GM12892 (cell line): ENCODE measurements around the gene REG1A.

Source experiments
- DNase-seq: peaks from one replicate; pipeline ENCODE4 v3.0.0; 2011; ENCODE audit not compliant: insufficient read length
- FAIRE-seq: peaks from 2 replicates; lab custom pipeline; 2011; peaks lifted over from hg19 to GRCh38; lab: Jason Lieb, UNC
- POLR2A ChIP-seq: IDR thresholded peaks from 2 replicates; pipeline ENCODE4 v1.6.1; 2011; ENCODE audit warnings: low read depth, low read length, control low read depth
- POLR2AphosphoS5 ChIP-seq: IDR thresholded peaks from 2 replicates; pipeline ENCODE4 v1.6.1; 2011; ENCODE audit warnings: low read depth, low read length, control low read depth
- TAF1 ChIP-seq: IDR thresholded peaks from 2 replicates; pipeline ENCODE4 v1.6.1; 2011; ENCODE audit warnings: low read depth, mild to moderate bottlenecking, control low read depth, low read length, borderline replicate concordance

Gene REG1A

DNA sequence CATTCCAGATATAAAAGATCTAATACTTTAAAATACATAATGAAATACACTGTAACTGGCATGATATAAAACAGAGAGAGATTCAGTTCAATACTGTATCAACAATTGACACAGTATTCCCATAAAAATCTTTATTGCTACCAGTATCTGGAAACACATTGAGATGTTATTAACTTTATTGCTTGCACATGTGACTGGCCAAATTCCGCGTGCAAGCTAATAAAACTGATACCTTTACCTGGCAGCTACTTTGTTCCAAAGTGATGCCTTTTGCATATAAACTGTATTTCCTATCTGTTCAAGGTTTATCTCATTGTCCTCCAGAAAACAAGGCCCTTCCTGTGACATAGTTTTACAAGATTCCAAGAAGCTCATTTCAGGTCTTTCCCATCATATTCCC, 17.1 kb upstream of the REG1A start:
- FAIRE-seq = no peak
- TF ChIP-seq POLR2A = no peak
- no peak for TF ChIP-seq POLR2AphosphoS5
- TF ChIP-seq TAF1 = no peak
- no peak for DNase-seq

- TF ChIP-seq TAF1 (no peak), POLR2AphosphoS5 (no peak), POLR2A (no peak)
- FAIRE-seq (no peak), DNase-seq (no peak)
Observed at GRCh38 chr2:79105259-79105658, 15.0 kb upstream of the REG1A start.

DNA sequence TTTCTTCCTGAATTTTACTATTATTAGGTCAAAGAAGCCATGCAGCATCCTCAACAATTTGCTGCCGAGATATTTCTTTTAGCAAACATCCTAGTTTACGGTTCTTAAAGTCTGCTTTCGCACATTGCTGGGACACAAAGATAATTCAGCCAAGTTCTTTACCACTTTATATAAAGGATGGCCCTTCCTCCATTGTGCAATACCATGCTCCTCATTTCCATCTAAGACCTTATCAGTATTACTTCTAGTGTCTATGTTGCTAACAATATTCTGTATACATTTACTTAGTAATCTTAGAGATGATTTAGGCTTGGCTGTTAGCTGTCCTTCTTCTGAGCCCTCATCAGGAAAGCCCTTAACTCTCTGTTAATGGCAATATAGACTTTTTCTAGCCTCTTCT, 8.0 kb upstream of the REG1A start:
- no peak for FAIRE-seq
- TF ChIP-seq TAF1 = no peak
- TF ChIP-seq POLR2AphosphoS5 = no peak
- no peak for TF ChIP-seq POLR2A

GRCh38 chr2:79114797-79115494, 5.3 kb upstream of the REG1A start:
- FAIRE-seq = no peak
- TF ChIP-seq TAF1 = no peak
- TF ChIP-seq POLR2A = no peak
- no peak for DNase-seq

More for the DNA sequence above, 8.0 kb upstream of the REG1A start:
- no peak for DNase-seq

- FAIRE-seq = no peak
- DNase-seq = no peak
- TF ChIP-seq POLR2A = no peak
- TF ChIP-seq POLR2AphosphoS5 = no peak
- TF ChIP-seq TAF1 = no peak
Observed at GRCh38 chr2:79116997-79117928, 3.0 kb upstream of the REG1A start.

- TF ChIP-seq POLR2A = no peak
- TF ChIP-seq POLR2AphosphoS5 = no peak
- no peak for TF ChIP-seq TAF1
- DNase-seq (no peak), FAIRE-seq (no peak)
Observed at GRCh38 chr2:79122676-79123075, 2.4 kb downstream of the REG1A start.

DNA sequence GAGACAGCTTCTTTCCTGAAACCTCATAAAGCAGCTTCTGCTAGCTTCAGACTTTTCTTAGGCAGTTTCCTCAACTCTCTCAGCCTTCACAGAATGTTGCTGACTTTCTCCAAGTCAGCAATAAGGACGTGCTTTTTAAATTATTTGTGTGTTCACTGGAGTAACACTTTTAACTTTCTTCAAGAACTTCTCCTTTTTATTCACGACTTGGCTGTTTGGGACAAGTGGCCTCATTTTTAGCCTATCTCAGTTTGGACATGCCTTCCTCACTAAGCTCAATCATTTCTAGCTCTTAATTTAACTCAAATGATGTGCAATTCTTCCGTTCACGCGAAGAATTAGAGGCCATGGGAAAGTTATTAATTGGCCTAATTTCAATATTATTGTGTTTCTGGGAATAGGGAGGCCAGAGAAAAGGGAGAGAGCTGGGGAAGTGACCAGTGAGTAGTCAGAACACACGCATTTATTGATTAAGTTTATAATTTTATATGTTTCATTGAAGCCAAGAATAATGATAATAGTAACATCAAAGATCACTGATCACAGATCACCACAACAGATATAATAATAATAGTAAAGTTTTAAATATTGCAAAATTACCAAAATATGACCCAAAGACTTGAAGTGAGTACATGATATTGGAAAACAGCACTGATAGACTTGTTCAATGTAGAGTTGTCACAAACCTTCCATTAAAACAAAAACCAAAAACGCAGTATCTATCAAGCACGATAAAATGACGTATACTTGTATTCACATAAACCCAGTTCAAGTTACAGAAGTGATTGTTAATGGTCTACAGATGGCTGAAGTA, 4.8 kb downstream of the REG1A start:
- TF ChIP-seq TAF1 (no peak), POLR2A (no peak), POLR2AphosphoS5 (no peak)
- FAIRE-seq (no peak), DNase-seq (no peak)

GRCh38 chr2:79125721-79125985, 5.4 kb downstream of the REG1A start:
- DNase-seq = no peak
- TF ChIP-seq POLR2AphosphoS5 (no peak), POLR2A (no peak), TAF1 (no peak)
- FAIRE-seq = no peak

GRCh38 chr2:79128406-79128805, 8.1 kb downstream of the REG1A start:
- TF ChIP-seq POLR2AphosphoS5 = no peak
- TF ChIP-seq TAF1 = no peak
- TF ChIP-seq POLR2A = no peak
- DNase-seq = no peak
- FAIRE-seq = no peak

DNA sequence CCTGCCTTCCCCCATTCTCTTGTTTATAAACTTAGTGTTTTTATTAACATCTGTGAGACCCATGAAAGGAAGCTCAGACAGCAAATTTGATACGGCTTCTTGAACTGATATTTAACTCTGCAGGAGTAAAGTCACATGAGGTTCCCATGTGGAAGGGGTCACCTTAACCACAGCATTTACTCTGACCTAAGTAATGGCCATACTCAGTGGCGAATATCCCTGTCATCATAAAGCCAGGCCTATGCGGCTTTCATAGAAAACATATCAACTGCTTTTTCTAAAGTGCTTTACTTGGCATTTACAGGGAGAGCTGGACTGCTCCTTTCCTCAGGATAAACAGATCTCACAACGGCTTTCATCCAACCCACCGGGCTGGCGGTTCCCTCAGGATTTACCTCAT, 9.0 kb downstream of the REG1A start:
- FAIRE-seq (no peak), DNase-seq (no peak)
- no peak for TF ChIP-seq POLR2AphosphoS5
- no peak for TF ChIP-seq TAF1
- no peak for TF ChIP-seq POLR2A

DNA sequence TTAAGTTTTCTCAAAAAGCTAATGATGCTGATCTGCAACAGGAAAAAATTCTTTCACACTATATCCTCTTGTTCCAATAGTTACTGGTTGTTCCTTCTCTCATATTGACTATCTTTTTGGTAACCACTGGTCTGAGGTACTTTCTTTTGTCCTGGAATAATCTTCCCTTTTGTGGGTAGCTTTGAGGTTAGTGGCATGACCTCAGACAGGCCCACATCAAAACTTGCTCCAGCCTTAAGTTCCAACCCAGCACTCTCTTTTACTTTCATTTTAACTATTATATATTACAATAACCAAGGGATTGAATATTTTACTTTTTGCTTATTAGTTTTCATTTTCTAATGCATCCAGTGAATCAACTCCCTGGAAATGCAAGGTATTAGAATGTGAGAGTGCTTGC, 9.5 kb downstream of the REG1A start:
- FAIRE-seq (no peak), DNase-seq (no peak)
- no peak for TF ChIP-seq POLR2A
